WTC11 (cell line): ENCODE data around the gene TSHZ3.

Experiments used
- CREM ChIP-seq: sonication (generic); formaldehyde crosslinking; IDR thresholded peaks from 2 replicates; pipeline ENCODE4 v1.8.1; 2022; ENCODE audit warnings: mild to moderate bottlenecking, missing genetic modification reagents, moderate library complexity
- FOXP1 ChIP-seq: sonication (generic); formaldehyde crosslinking; IDR thresholded peaks from 2 replicates; pipeline ENCODE4 v1.8.0; 2022; ENCODE audit warnings: missing genetic modification reagents, mild to moderate bottlenecking, moderate library complexity, borderline replicate concordance
- NFE2L1 ChIP-seq: sonication (generic); formaldehyde crosslinking; IDR thresholded peaks from 2 replicates; pipeline ENCODE4 v1.8.1; 2023; ENCODE audit warnings: missing genetic modification reagents
- ZNF263 ChIP-seq: sonication (generic); formaldehyde crosslinking; IDR thresholded peaks from 2 replicates; pipeline ENCODE4 v1.8.1; 2022; ENCODE audit warnings: low read depth, mild to moderate bottlenecking, moderate library complexity, missing genetic modification reagents
- ZNF396 ChIP-seq: fragments of 250-450 bp; sonication (Bioruptor Pico); IDR thresholded peaks from 2 replicates; pipeline ENCODE4 v1.8.0; 2021; ENCODE audit warnings: mild to moderate bottlenecking, moderate library complexity, borderline replicate concordance
- ZNF671 ChIP-seq: fragments of 250-450 bp; sonication (Bioruptor Pico); IDR thresholded peaks from 2 replicates; pipeline ENCODE4 v1.8.0; 2021; ENCODE audit warnings: mild to moderate bottlenecking
- TF ChIP-seq, protein P1 (sequence below): fragments of 200-600 bp; IDR thresholded peaks from 2 replicates; pipeline ENCODE4 v1.8.0; 2022; ENCODE audit warnings: antibody characterized with exemption
- TF ChIP-seq, protein P2 (sequence below): sonication (generic); formaldehyde crosslinking; IDR thresholded peaks from 2 replicates; pipeline ENCODE4 v1.8.0; 2022; ENCODE audit warnings: mild to moderate bottlenecking, missing genetic modification reagents

DNA sequence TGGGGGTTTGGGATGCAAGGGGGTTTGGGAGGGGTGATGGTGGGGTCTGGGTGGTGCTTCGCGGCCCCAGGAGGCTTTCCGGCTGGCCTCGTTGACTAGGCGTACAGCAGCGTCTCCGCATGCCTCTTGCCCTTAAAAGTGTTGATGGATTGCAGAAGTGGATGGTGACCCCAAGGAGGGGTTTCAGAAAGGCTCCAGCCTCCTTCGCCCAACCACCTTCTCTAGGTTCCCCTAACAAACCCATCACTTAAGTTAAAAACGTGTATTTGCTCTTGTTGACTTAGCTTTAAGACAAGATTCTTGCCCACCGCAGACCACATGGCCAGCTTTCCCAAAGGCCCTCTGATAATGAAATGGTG lies 8.1 kb upstream of the TSHZ3 start:
- TF ChIP-seq, protein P1, sequence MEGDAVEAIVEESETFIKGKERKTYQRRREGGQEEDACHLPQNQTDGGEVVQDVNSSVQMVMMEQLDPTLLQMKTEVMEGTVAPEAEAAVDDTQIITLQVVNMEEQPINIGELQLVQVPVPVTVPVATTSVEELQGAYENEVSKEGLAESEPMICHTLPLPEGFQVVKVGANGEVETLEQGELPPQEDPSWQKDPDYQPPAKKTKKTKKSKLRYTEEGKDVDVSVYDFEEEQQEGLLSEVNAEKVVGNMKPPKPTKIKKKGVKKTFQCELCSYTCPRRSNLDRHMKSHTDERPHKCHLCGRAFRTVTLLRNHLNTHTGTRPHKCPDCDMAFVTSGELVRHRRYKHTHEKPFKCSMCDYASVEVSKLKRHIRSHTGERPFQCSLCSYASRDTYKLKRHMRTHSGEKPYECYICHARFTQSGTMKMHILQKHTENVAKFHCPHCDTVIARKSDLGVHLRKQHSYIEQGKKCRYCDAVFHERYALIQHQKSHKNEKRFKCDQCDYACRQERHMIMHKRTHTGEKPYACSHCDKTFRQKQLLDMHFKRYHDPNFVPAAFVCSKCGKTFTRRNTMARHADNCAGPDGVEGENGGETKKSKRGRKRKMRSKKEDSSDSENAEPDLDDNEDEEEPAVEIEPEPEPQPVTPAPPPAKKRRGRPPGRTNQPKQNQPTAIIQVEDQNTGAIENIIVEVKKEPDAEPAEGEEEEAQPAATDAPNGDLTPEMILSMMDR = no peak
- TF ChIP-seq NFE2L1 (CRISPR knock-in tag) = no peak
- TF ChIP-seq, protein P2, sequence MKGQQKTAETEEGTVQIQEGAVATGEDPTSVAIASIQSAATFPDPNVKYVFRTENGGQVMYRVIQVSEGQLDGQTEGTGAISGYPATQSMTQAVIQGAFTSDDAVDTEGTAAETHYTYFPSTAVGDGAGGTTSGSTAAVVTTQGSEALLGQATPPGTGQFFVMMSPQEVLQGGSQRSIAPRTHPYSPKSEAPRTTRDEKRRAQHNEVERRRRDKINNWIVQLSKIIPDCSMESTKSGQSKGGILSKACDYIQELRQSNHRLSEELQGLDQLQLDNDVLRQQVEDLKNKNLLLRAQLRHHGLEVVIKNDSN (CRISPR knock-in tag) = no peak
- TF ChIP-seq ZNF671 (CRISPR knock-in tag) = no peak
- no peak for TF ChIP-seq ZNF396
- TF ChIP-seq ZNF263 (CRISPR knock-in tag) = no peak
- TF ChIP-seq CREM (CRISPR knock-in tag) = no peak
- no peak for TF ChIP-seq FOXP1 (CRISPR knock-in tag)
